K562 (cell line): ENCODE data around the gene CTPS2. TPM values are rescaled to one million over a fixed set of nuclear protein-coding genes. Genes with fewer than 3 reads are reported as not detected.

Source experiments
- CCAR2 ChIP-seq: fragments of 200-400 bp; formaldehyde crosslinking; IDR thresholded peaks from 2 replicates; pipeline ENCODE4 v1.6.1; 2017; ENCODE audit warnings: mild to moderate bottlenecking, low read depth, low read length
- CEBPG ChIP-seq, 3 experiments: fragments of 200-800 bp in 1 of 3; sonication (Bioruptor generic) in 1 of 3; sonication (generic) in 1 of 3; formaldehyde crosslinking in 1 of 3; IDR thresholded peaks in 2 of 3; conservative IDR thresholded peaks in 1 of 3; 2 replicates each; pipeline versions ENCODE4 v1.6.1 to v1.8.0; 2016 to 2022; ENCODE audit warnings: missing compliant biosample characterization in 2 of 3, missing genetic modification characterization in 2 of 3, mild to moderate bottlenecking in 1 of 3, missing genetic modification reagents in 1 of 3
- KLF1 ChIP-seq: fragments of 450-650 bp; IDR thresholded peaks from 2 replicates; pipeline ENCODE4 v1.6.1; 2016; ENCODE audit warnings: missing genetic modification characterization, missing compliant biosample characterization
- KLF13 ChIP-seq: fragments of 450-650 bp; IDR thresholded peaks from 2 replicates; pipeline ENCODE4 v1.6.1; 2016; ENCODE audit warnings: missing genetic modification characterization, low read depth, mild to moderate bottlenecking, missing compliant biosample characterization, moderate library complexity, borderline replicate concordance
- PHF20 ChIP-seq: fragments of 450-650 bp; IDR thresholded peaks from 2 replicates; pipeline ENCODE4 v1.6.1; 2018; ENCODE audit not compliant: partially characterized antibody
- PKNOX1 ChIP-seq: fragments of 450-650 bp; IDR thresholded peaks from 2 replicates; pipeline ENCODE4 v1.6.1; 2016
- RREB1 ChIP-seq: fragments of 250-450 bp; sonication (Bioruptor Pico); IDR thresholded peaks from 2 replicates; pipeline ENCODE4 v1.4.0; 2020
- SRF ChIP-seq, 2 experiments: fragments of 250-450, 450-650 bp in 1 of 2; sonication (Bioruptor Pico) in 1 of 2; sonication (generic) in 1 of 2; formaldehyde crosslinking; IDR thresholded peaks; 2 replicates each; pipeline versions ENCODE4 v1.5.0 to v1.5.1; 2020 to 2022; ENCODE audit warnings: mild to moderate bottlenecking in 1 of 2, missing genetic modification reagents in 1 of 2
- ZNF232 ChIP-seq: sonication (generic); formaldehyde crosslinking; IDR thresholded peaks from 2 replicates; pipeline ENCODE4 v1.8.0; 2022; ENCODE audit warnings: mild to moderate bottlenecking, missing genetic modification reagents
- ZNF384 ChIP-seq: IDR thresholded peaks from 2 replicates; pipeline ENCODE4 v1.6.1; 2012; ENCODE audit warnings: low read depth, low read length, improper control_type of control experiment
- ZZZ3 ChIP-seq: fragments of 450-650 bp; IDR thresholded peaks from 2 replicates; pipeline ENCODE4 v1.6.1; 2016; ENCODE audit warnings: antibody characterized with exemption, mild to moderate bottlenecking, moderate library complexity
- polyA plus RNA-seq, 8 experiments: library from polyadenylated mRNA; depleted of rRNA in 4 of 8; stranded (reverse) in 5 of 8; unstranded in 3 of 8; fragments of >200 nt; fragmentation: Nextera tagmentation in 2 of 8; fragmentation: Illumina TruSeq in 1 of 8; extraction: Ambion mirVana in 2 of 8; extraction: Trizol in 1 of 8; gene quantifications; 2 replicates each; pipeline versions ENCODE4 v1.2.1 to v1.2.3, GENCODE V29; 2011 to 2014; ENCODE audit warnings: inconsistent platforms in 1 of 8, missing spikeins in 1 of 8
- total RNA-seq, 7 experiments: library from RNA; depleted of rRNA in 6 of 7; stranded (reverse); fragments of >200 nt in 6 of 7; fragmentation: Illumina TruSeq in 2 of 7; extraction: Trizol in 2 of 7; gene quantifications; 2 replicates each; pipeline versions ENCODE4 v1.2.1 to v1.2.3, GENCODE V29; 2011 to 2021; ENCODE audit warnings: low replicate concordance in 1 of 7
- TF ChIP-seq, protein P1 (sequence below): fragments of 250-450 bp; sonication (Bioruptor Pico); IDR thresholded peaks from 2 replicates; pipeline ENCODE4 v1.6.1; 2021; ENCODE audit warnings: mild to moderate bottlenecking
- TF ChIP-seq, protein P2 (sequence below): sonication (generic); formaldehyde crosslinking; IDR thresholded peaks from 2 replicates; pipeline ENCODE4 v1.8.1; 2023; ENCODE audit warnings: missing genetic modification reagents, mild to moderate bottlenecking, borderline replicate concordance

CTPS2 gene
- total and polyA plus RNA-seq, 9 of the 15 experiments (the other 6 are each of a cell fraction or from before 2014, with no cell fraction given): 5.4 to 19.5 (median 14.1) TPM

GRCh38 chrX:16719334-16720084 is 7.0 kb upstream of the CTPS2 start, which contains the start of gene SYAP1 (continued):
- TF ChIP-seq RREB1 (no peak), ZNF232 (CRISPR knock-in tag) (no peak), CCAR2 (no peak), KLF1 (tag) (no peak), PHF20 (peak; percentile 85), ZNF384 (no peak), ZZZ3 (no peak), CEBPG (CRISPR knock-in tag; IDR thresholded peaks at IDR 0.05) (no peak), CEBPG (tag; conservative IDR thresholded peaks at IDR 0.05 in 1 of 2, IDR thresholded peaks at IDR 0.05 in 1 of 2) (no peak), SRF (CRISPR knock-in tag; IDR thresholded peaks at IDR 0.05) (peak in 1 of 2 experiments; percentile 9; a peak in 1 of 4 replicates), PKNOX1 (peak; percentile 35; the same call in 1 of the 2 replicates), KLF13 (no peak)
- TF ChIP-seq, protein P1, sequence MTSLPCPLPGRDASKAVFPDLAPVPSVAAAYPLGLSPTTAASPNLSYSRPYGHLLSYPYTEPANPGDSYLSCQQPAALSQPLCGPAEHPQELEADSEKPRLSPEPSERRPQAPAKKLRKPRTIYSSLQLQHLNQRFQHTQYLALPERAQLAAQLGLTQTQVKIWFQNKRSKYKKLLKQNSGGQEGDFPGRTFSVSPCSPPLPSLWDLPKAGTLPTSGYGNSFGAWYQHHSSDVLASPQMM: no peak
- TF ChIP-seq, protein P2, sequence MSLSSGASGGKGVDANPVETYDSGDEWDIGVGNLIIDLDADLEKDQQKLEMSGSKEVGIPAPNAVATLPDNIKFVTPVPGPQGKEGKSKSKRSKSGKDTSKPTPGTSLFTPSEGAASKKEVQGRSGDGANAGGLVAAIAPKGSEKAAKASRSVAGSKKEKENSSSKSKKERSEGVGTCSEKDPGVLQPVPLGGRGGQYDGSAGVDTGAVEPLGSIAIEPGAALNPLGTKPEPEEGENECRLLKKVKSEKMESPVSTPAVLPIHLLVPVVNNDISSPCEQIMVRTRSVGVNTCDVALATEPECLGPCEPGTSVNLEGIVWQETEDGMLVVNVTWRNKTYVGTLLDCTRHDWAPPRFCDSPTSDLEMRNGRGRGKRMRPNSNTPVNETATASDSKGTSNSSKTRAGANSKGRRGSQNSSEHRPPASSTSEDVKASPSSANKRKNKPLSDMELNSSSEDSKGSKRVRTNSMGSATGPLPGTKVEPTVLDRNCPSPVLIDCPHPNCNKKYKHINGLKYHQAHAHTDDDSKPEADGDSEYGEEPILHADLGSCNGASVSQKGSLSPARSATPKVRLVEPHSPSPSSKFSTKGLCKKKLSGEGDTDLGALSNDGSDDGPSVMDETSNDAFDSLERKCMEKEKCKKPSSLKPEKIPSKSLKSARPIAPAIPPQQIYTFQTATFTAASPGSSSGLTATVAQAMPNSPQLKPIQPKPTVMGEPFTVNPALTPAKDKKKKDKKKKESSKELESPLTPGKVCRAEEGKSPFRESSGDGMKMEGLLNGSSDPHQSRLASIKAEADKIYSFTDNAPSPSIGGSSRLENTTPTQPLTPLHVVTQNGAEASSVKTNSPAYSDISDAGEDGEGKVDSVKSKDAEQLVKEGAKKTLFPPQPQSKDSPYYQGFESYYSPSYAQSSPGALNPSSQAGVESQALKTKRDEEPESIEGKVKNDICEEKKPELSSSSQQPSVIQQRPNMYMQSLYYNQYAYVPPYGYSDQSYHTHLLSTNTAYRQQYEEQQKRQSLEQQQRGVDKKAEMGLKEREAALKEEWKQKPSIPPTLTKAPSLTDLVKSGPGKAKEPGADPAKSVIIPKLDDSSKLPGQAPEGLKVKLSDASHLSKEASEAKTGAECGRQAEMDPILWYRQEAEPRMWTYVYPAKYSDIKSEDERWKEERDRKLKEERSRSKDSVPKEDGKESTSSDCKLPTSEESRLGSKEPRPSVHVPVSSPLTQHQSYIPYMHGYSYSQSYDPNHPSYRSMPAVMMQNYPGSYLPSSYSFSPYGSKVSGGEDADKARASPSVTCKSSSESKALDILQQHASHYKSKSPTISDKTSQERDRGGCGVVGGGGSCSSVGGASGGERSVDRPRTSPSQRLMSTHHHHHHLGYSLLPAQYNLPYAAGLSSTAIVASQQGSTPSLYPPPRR: no peak
